Adrenal gland (tissue), 5 donors: Measurements from ENCODE around the gene PON2.

Experiments used
- POLR2A ChIP-seq, 2 donors: fragments of 450-650 bp; IDR thresholded peaks; one replicate each; pipeline ENCODE4 v1.6.1; 2017; ENCODE audit warnings: antibody characterized with exemption in 2 of 2, mild to moderate bottlenecking in 2 of 2, moderate library complexity in 1 of 2
- TF ChIP-seq, protein P1 (sequence below), 6 experiments: fragments of 450-650 bp in 4 of 6; fragments of 200-600 bp in 2 of 6; sonication (generic) in 1 of 6; IDR thresholded peaks; 1 replicate in 5 of 6; 2 replicates in 1 of 6; pipeline versions ENCODE4 v1.5.1 to v1.8.0; 2016 to 2021; ENCODE audit warnings: antibody characterized with exemption in 6 of 6, mild to moderate bottlenecking in 2 of 6, moderate library complexity in 1 of 6
- donor health status: DM: no; HTN: no; CAD: no.

DNA sequence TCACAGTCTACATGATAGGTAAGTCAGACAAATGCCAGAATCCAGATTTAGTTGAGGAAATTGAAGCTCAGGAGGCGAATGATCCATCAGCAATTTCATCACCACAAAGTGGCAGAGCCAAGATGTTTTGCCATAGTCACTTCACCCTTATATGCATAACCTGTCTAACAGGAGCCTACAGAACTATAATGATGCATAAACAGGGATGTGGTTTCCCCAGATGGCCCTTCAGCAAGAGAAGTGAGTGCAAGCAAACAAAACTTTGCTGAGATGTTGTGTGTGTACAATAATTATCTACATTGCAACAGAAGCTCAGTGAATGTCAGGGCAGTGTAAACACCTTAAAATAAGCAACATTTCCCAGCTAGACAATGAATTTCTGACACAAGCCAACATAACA lies 67.2 kb downstream of the PON2 start:
- TF ChIP-seq, protein P1, sequence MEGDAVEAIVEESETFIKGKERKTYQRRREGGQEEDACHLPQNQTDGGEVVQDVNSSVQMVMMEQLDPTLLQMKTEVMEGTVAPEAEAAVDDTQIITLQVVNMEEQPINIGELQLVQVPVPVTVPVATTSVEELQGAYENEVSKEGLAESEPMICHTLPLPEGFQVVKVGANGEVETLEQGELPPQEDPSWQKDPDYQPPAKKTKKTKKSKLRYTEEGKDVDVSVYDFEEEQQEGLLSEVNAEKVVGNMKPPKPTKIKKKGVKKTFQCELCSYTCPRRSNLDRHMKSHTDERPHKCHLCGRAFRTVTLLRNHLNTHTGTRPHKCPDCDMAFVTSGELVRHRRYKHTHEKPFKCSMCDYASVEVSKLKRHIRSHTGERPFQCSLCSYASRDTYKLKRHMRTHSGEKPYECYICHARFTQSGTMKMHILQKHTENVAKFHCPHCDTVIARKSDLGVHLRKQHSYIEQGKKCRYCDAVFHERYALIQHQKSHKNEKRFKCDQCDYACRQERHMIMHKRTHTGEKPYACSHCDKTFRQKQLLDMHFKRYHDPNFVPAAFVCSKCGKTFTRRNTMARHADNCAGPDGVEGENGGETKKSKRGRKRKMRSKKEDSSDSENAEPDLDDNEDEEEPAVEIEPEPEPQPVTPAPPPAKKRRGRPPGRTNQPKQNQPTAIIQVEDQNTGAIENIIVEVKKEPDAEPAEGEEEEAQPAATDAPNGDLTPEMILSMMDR (IDR thresholded peaks at IDR 0.05), result no peak
- no peak for TF ChIP-seq POLR2A (IDR thresholded peaks at IDR 0.05)
